ENCODE data around the gene AKNA.

AKNA gene

GRCh38 chr9:114395768-114396167 lies 8.0 kb upstream of the AKNA start:
- no peak for DNase-seq

GRCh38 chr9:114395334-114395617 lies 7.5 kb upstream of the AKNA start:
- DNase-seq = no peak

- DNase-seq = no peak
These were observed 6.9 kb upstream of the AKNA start for GRCh38 chr9:114394523-114395333.

GRCh38 chr9:114392749-114393112 lies 4.9 kb upstream of the AKNA start:
- no peak for DNase-seq

- peak; percentile 33 for DNase-seq
These were observed 3.2 kb upstream of the AKNA start for GRCh38 chr9:114390952-114391351.

- DNase-seq = no peak
These were observed 2.0 kb upstream of the AKNA start for GRCh38 chr9:114389612-114390368.

- DNase-seq = no peak
These were observed 1.1 kb upstream of the AKNA start for GRCh38 chr9:114388764-114389375.

GRCh38 chr9:114388357-114388682 lies 538 bp upstream of the AKNA start:
- no peak for DNase-seq

DNA sequence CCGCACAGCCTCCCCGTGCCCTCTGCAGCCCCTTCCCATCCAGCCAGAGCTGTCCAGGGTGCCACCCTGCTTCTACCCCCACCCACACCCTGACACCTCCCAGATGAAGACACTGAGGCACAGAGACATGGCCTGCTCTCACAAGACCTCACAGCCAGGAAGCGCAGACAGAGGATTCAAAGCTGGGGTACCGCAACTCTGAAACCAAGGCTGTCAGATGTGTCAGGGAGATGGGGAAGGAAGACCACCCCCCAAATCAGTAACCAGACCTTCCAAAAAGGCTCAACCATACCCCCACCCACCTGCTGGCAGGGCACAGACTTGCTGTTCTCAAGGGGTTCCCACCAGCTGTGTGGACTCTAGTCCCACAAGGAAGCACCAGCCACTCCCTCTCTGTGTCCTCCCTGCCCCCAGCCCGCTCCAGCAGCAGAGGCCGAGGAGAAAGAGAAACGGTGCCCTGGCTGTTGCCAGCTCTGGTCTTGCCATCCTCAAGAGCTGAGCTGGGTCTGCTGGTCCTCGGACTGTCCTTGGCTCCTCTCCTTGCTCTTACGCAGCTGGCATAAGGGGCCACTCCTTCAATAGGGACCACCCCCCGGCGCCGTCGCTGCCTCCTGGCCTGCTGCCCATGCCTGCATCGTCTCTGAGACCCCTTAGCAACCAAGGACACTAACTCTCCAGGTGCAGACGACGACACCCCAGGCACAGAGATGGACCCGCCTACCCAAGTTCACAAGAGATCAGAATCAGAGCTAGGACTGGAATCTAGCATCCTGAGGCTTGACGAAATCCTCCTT lies 699 bp downstream of the AKNA start:
- DNase-seq = no peak

GRCh38 chr9:114386361-114386885 lies 1.4 kb downstream of the AKNA start:
- no peak for DNase-seq

GRCh38 chr9:114385397-114386181 lies 2.2 kb downstream of the AKNA start:
- DNase-seq = no peak

DNA sequence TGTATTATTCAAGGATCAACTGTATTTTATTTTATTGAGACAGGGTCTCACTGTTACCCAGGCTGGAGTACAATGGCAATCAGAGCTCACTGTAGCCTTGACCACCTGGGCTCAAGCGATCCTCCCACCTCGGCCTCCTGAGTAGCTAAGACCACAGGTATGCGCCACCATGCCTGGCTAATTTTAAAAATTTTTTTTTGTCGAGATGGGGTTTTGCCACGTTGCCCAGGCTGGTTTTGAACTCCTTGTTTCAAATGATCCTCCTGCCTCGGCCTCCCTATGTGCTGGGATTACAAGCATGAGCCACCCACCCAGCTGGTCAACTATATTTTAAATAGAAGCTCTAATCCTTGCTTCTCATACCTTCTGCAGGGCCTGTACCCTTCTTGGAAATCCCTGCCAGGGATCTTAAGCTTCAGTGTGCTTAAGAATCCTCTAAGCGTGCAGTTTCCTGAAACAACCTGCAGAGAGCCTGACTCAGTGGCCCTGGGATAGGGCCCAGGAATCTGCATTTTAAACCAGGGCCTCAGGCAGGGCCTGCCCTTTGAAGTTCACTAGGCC lies 2.9 kb downstream of the AKNA start:
- DNase-seq = no peak

GRCh38 chr9:114384341-114384740 lies 3.4 kb downstream of the AKNA start:
- DNase-seq = no peak

GRCh38 chr9:114383521-114384231 lies 4.1 kb downstream of the AKNA start:
- no peak for DNase-seq

- DNase-seq = no peak
These were observed 4.9 kb downstream of the AKNA start for GRCh38 chr9:114382699-114383520.

DNA sequence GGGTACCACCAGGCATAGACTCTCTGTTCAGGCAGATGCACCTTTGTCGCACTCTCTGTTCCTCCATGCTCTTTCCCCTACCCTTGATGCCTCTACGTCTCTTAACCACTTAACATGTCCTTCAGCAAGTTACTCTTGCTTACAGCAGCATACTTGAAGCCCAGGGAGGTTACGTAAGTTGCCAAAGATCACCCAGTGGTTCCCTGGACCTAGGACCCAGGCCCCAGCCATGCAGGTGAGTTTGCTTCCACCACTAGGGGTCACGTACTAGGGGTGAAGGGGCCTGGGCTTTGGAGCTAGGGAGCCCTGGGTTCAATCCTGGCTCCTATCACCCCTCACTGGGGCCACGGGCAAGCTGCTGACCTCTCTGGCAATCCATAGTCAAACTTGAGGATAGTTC lies 8.9 kb downstream of the AKNA start:
- no peak for DNase-seq

DNA sequence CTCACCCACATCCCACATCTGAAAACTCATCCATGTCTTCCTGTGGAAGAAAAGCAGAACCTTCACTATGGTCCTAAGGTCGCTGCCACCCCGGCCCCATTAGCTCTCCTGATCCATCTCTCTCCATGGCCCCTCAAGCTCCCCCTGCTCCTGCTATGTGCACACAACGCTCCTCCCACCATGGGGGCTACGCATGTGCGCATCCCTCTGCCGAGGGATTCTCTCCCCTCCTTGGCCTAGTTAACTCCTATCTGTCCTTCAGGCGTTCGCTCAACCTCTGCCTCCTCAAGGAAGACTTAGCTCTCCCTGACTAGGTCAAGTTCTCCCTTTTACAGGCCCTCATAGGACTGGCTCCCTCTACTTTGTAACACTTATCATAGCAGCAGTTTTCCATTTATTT lies 9.8 kb downstream of the AKNA start:
- DNase-seq = no peak

DNA sequence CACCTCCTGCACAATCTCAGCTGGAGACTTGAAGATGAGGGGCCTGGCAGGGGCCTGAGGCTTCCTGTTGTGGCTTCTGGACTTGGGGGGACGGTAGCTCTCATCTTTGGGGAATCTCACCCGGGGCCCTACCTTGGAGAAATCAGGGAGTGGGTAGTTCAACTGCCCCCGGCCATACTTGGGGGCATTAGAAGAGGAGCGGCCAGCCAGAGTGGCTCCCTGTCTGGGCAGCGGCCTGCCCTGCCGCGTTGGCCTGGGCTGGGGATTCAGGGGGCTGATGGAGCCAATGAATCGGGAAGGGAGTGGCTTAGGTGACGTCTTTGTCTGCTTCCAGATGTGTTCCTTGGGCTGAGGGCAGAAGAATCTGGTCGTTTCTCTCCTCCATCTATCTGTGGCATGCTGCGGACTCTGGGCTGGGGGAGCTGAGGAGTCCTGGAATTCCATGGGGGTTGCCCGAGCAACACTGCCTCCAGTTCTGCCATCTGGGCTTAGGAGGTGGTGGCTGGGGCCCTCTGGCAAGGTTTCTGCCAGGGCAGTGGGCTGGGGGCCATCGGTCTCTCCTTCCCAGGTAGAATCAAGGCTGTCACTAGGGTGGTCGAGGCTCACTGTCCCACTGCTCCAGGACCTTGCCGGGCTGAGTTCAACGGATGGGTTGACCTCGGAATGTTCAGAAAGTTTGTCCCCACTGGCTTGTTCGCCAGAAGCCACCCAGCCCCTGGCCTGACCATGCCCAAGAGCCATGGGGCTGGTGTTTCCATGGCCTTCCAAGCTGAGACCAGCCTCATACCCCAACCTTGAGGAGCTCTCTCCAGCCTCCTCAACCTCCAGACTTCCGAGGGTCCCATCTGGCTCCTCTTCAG lies 11.0 kb downstream of the AKNA start:
- no peak for DNase-seq

DNA sequence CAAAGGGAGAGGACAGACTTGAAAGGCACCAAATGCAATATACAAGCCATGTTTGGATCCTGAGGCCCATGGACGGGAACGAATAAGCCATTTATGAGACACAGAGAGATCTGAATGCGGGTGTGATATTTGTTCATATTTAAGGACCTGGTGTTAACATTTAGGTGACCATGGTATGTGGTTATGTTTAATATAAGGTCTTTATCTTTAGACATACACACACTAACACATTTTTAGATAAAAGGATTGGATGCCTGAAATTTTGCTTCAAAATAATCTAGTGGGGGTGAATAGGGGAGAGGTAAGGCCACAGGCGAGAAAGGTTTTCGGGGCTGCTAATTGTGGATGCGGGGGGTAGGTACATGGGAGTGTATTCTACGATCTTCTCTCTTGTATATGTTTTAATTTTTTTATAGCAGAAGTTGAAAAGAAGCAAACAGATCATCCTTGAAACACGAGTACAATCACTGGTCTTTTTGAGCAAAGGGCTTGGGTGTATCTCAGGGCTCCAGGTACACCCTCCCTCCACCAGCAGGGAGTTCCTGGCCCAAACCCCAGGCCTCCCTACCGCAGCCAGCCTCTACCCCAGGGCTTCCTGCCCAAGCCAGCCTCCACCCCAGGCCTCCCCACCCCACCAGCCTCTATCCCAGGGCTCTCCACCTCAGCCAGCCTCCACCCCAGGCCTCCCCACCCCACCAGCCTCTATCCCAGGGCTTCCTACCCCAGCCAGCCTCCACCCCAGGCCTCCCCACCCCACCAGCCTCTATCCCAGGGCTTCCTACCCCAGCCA lies 12.2 kb downstream of the AKNA start:
- no peak for DNase-seq
